ENCODE data around the gene NACA. TPM values are rescaled to one million over a fixed set of nuclear protein-coding genes. Genes with fewer than 3 reads are reported as not detected.

NACA gene
- total and polyA plus RNA-seq, 2 of the 13 experiments (the other 11 are each of a cell fraction or from before 2014, with no cell fraction given): 799 to 1,700 TPM

- TF ChIP-seq, protein P1, sequence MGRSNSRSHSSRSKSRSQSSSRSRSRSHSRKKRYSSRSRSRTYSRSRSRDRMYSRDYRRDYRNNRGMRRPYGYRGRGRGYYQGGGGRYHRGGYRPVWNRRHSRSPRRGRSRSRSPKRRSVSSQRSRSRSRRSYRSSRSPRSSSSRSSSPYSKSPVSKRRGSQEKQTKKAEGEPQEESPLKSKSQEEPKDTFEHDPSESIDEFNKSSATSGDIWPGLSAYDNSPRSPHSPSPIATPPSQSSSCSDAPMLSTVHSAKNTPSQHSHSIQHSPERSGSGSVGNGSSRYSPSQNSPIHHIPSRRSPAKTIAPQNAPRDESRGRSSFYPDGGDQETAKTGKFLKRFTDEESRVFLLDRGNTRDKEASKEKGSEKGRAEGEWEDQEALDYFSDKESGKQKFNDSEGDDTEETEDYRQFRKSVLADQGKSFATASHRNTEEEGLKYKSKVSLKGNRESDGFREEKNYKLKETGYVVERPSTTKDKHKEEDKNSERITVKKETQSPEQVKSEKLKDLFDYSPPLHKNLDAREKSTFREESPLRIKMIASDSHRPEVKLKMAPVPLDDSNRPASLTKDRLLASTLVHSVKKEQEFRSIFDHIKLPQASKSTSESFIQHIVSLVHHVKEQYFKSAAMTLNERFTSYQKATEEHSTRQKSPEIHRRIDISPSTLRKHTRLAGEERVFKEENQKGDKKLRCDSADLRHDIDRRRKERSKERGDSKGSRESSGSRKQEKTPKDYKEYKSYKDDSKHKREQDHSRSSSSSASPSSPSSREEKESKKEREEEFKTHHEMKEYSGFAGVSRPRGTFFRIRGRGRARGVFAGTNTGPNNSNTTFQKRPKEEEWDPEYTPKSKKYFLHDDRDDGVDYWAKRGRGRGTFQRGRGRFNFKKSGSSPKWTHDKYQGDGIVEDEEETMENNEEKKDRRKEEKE (IDR thresholded peaks at IDR 0.05): no peak
- TF ChIP-seq KAT2B (IDR thresholded peaks at IDR 0.05; ENCODE audit: borderline replicate concordance, low read depth, low read length): no peak
- TF ChIP-seq NR2F6 (IDR thresholded peaks at IDR 0.05): no peak
- no peak for TF ChIP-seq NR2F6 (CRISPR knock-in tag; IDR thresholded peaks at IDR 0.05)
- TF ChIP-seq SMARCE1 (IDR thresholded peaks at IDR 0.05; ENCODE audit: borderline replicate concordance): no peak
- no peak for TF ChIP-seq ZNF83 (CRISPR knock-in tag; IDR thresholded peaks at IDR 0.05; ENCODE audit: borderline replicate concordance)
- no peak for TF ChIP-seq SOX6 (IDR thresholded peaks at IDR 0.05)
- TF ChIP-seq SOX6 (CRISPR knock-in tag; IDR thresholded peaks at IDR 0.05): peak; percentile 52; the same call in 1 of the 2 replicates
- no peak for TF ChIP-seq SYNCRIP (IDR thresholded peaks at IDR 0.05; ENCODE audit: insufficient read depth, low read depth, low read length)
- TF ChIP-seq, protein P2, sequence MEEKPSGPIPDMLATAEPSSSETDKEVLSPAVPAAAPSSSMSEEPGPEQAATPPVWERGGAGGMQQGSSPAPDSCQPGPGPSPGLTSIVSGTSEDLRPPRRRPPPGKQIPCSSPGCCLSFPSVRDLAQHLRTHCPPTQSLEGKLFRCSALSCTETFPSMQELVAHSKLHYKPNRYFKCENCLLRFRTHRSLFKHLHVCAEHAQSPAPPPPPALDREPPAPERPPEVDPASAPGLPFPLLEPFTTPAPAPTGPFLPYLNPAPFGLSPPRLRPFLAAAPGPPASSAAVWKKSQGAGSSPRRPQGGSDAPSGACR (CRISPR knock-in tag; IDR thresholded peaks at IDR 0.05): no peak
- no peak for TF ChIP-seq UBTF (CRISPR knock-in tag; IDR thresholded peaks at IDR 0.05)
- TF ChIP-seq, protein P3, sequence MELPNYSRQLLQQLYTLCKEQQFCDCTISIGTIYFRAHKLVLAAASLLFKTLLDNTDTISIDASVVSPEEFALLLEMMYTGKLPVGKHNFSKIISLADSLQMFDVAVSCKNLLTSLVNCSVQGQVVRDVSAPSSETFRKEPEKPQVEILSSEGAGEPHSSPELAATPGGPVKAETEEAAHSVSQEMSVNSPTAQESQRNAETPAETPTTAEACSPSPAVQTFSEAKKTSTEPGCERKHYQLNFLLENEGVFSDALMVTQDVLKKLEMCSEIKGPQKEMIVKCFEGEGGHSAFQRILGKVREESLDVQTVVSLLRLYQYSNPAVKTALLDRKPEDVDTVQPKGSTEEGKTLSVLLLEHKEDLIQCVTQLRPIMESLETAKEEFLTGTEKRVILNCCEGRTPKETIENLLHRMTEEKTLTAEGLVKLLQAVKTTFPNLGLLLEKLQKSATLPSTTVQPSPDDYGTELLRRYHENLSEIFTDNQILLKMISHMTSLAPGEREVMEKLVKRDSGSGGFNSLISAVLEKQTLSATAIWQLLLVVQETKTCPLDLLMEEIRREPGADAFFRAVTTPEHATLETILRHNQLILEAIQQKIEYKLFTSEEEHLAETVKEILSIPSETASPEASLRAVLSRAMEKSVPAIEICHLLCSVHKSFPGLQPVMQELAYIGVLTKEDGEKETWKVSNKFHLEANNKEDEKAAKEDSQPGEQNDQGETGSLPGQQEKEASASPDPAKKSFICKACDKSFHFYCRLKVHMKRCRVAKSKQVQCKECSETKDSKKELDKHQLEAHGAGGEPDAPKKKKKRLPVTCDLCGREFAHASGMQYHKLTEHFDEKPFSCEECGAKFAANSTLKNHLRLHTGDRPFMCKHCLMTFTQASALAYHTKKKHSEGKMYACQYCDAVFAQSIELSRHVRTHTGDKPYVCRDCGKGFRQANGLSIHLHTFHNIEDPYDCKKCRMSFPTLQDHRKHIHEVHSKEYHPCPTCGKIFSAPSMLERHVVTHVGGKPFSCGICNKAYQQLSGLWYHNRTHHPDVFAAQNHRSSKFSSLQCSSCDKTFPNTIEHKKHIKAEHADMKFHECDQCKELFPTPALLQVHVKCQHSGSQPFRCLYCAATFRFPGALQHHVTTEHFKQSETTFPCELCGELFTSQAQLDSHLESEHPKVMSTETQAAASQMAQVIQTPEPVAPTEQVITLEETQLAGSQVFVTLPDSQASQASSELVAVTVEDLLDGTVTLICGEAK (IDR thresholded peaks at IDR 0.05): no peak
- TF ChIP-seq, protein P3 (CRISPR knock-in tag; IDR thresholded peaks at IDR 0.05): no peak
- TF ChIP-seq HNF4A (CRISPR knock-in tag; IDR thresholded peaks at IDR 0.05): no peak
- no peak for TF ChIP-seq ZNF619 (CRISPR knock-in tag; IDR thresholded peaks at IDR 0.05)
- TF ChIP-seq MIER3 (CRISPR knock-in tag; IDR thresholded peaks at IDR 0.05; ENCODE audit: borderline replicate concordance): no peak
Observed at GRCh38 chr12:56768424-56768823, 43.3 kb upstream of the NACA start (continued).
